HG02678 (cell line): Measurements from ENCODE around the gene WNT6.

Experiments used
- ATAC-seq: cut with Tn5 transposase; IDR thresholded peaks from one replicate; pipeline ENCODE4 v1.9.1; 2021; ENCODE audit warnings: mild to moderate bottlenecking, moderate library complexity; ENCODE audit not compliant: unreplicated experiment

Gene WNT6

GRCh38 chr2:218876562-218877219 lies 17.1 kb downstream of the WNT6 start:
- ATAC-seq, result no peak

GRCh38 chr2:218877331-218877730 lies 17.7 kb downstream of the WNT6 start:
- no peak for ATAC-seq

GRCh38 chr2:218877891-218878290 lies 18.3 kb downstream of the WNT6 start:
- ATAC-seq, result no peak

- no peak for ATAC-seq
Observed at GRCh38 chr2:218878486-218878885, 18.9 kb downstream of the WNT6 start.

GRCh38 chr2:218878926-218879761 lies 19.5 kb downstream of the WNT6 start:
- ATAC-seq, result no peak

GRCh38 chr2:218879776-218880101 lies 20.1 kb downstream of the WNT6 start:
- ATAC-seq, result no peak

- ATAC-seq, result peak; percentile 74
Observed at GRCh38 chr2:218880102-218880858, 20.7 kb downstream of the WNT6 start, which contains the start of gene WNT10A. Gene WNT10A, plus strand, starts transcription at chr2:218880852. Its CDS starts 144 bp downstream, at chr2:218880996.

- ATAC-seq, result no peak
Observed at GRCh38 chr2:218880859-218881594, 21.4 kb downstream of the WNT6 start.

GRCh38 chr2:218881744-218882460 lies 22.3 kb downstream of the WNT6 start:
- no peak for ATAC-seq

GRCh38 chr2:218882461-218882816 lies 22.8 kb downstream of the WNT6 start:
- ATAC-seq, result no peak

- ATAC-seq, result no peak
Observed at GRCh38 chr2:218882866-218883366, 23.3 kb downstream of the WNT6 start.

GRCh38 chr2:218883491-218884490 lies 24.2 kb downstream of the WNT6 start:
- no peak for ATAC-seq

- ATAC-seq, result no peak
Observed at GRCh38 chr2:218884519-218884918, 24.9 kb downstream of the WNT6 start.

GRCh38 chr2:218885981-218886947 lies 26.7 kb downstream of the WNT6 start:
- peak; percentile 58 for ATAC-seq

GRCh38 chr2:218887079-218887478 lies 27.5 kb downstream of the WNT6 start:
- no peak for ATAC-seq

- ATAC-seq, result no peak
Observed at GRCh38 chr2:218888341-218888740, 28.7 kb downstream of the WNT6 start.

- ATAC-seq, result no peak
Observed at GRCh38 chr2:218889937-218890336, 30.3 kb downstream of the WNT6 start.

GRCh38 chr2:218890369-218890768 lies 30.8 kb downstream of the WNT6 start:
- ATAC-seq, result no peak
